B cell (primary cell): Measurements from ENCODE around the gene THEMIS2. TPM values are rescaled to one million over a fixed set of nuclear protein-coding genes. Genes with fewer than 3 reads are reported as not detected.

ENCODE experiments used
- ATAC-seq: fragments of 200-7000 bp; cut with Tn5 transposase; one replicate; pipeline ENCODE4 v1.10.0; 2021; ENCODE audit warnings: low read depth, mild to moderate bottlenecking, moderate number of reproducible peaks, moderate library complexity
- CTCF ChIA-PET: fragments of 350-600 bp; sonication (Branson Sonifier 250); formaldehyde crosslinking; loops from one replicate; lab custom pipeline; 2021; ENCODE audit warnings: antibody characterized with exemption, inconsistent platforms; lab: Charles Lee
- POLR2A ChIA-PET: fragments of 350-600 bp; sonication (Branson Sonifier 250); formaldehyde crosslinking; loops from one replicate; lab custom pipeline; 2021; ENCODE audit warnings: antibody characterized with exemption; lab: Charles Lee
- DNase-seq: peaks from one replicate; pipeline ENCODE4 v3.0.0; 2013
- H2AFZ ChIP-seq: 2 replicates; pipeline ENCODE4 v1.6.1; 2012; ENCODE audit warnings: mild to moderate bottlenecking, low read depth, low read length; ENCODE audit not compliant: insufficient read depth, poor library complexity, severe bottlenecking
- H3K27ac ChIP-seq, 2 donors: 1 replicate in 1 of 2; 2 replicates in 1 of 2; pipeline ENCODE4 v1.5.1; 2012 to 2013; ENCODE audit warnings: low read length in 2 of 2, mild to moderate bottlenecking in 2 of 2, moderate library complexity in 1 of 2
- H3K27me3 ChIP-seq, 4 experiments: fragments of 200-600 bp in 1 of 4; sonication (generic) in 1 of 4; replicated peaks in 1 of 4; 1 replicate in 2 of 4; 2 replicates in 2 of 4; pipeline versions ENCODE4 v1.6.1 to v1.7.0; 2013 to 2016; ENCODE audit warnings: low read length in 3 of 4, mild to moderate bottlenecking in 2 of 4, mixed read lengths in 1 of 4, moderate library complexity in 1 of 4; ENCODE audit not compliant: insufficient read depth in 4 of 4, control insufficient read depth in 3 of 4; ENCODE audit errors: control extremely low read depth in 1 of 4
- H3K36me3 ChIP-seq, 2 experiments: replicated peaks in 1 of 2; 1 replicate in 1 of 2; 2 replicates in 1 of 2; pipeline versions ENCODE4 v1.6.1 to v1.7.1; 2013; ENCODE audit warnings: low read length in 1 of 2; ENCODE audit not compliant: insufficient read depth in 2 of 2, control insufficient read depth in 1 of 2; ENCODE audit errors: control extremely low read depth in 1 of 2, extremely low read depth in 1 of 2
- H3K4me1 ChIP-seq, 2 donors: fragments of 200-600 bp in 1 of 2; sonication (generic) in 1 of 2; 1 replicate in 1 of 2; 2 replicates in 1 of 2; pipeline versions ENCODE4 v1.5.1 to v1.6.1; 2013 to 2017; ENCODE audit warnings: low read length in 2 of 2; ENCODE audit not compliant: control insufficient read depth in 2 of 2, insufficient read depth in 2 of 2
- H3K4me2 ChIP-seq: replicated peaks from 2 replicates; pipeline ENCODE3; 2012; ENCODE audit warnings: mild to moderate bottlenecking, low read depth, low read length; ENCODE audit not compliant: poor library complexity, severe bottlenecking
- H3K4me3 ChIP-seq, 5 experiments: fragments of 200-600 bp in 1 of 5; sonication (generic) in 1 of 5; 1 replicate in 3 of 5; 2 replicates in 2 of 5; pipeline versions ENCODE4 v1.5.1 to v1.7.0; 2011 to 2016; ENCODE audit warnings: low read length in 4 of 5, mild to moderate bottlenecking in 4 of 5, low read depth in 2 of 5, control low read depth in 1 of 5, moderate library complexity in 1 of 5; ENCODE audit not compliant: insufficient read depth in 1 of 5; ENCODE audit errors: control extremely low read depth in 1 of 5, extremely low read depth in 1 of 5
- H3K79me2 ChIP-seq: fragments of 200-600 bp; sonication (generic); one replicate; pipeline ENCODE4 v1.6.0; 2016; ENCODE audit warnings: low read length; ENCODE audit not compliant: control insufficient read depth, insufficient read depth
- H3K9ac ChIP-seq: fragments of 200-600 bp; sonication (generic); 2 replicates; pipeline ENCODE4 v1.6.1; 2017; ENCODE audit warnings: mild to moderate bottlenecking, low read length, moderate library complexity
- H3K9me3 ChIP-seq, 3 donors: one replicate each; pipeline versions ENCODE4 v1.6.1 to v1.7.1; 2013; ENCODE audit warnings: low read length in 2 of 3; ENCODE audit not compliant: control insufficient read depth in 2 of 3, insufficient read depth in 1 of 3; ENCODE audit errors: control extremely low read depth in 1 of 3
- H4K20me1 ChIP-seq: 2 replicates; pipeline ENCODE4 v1.6.0; 2012; ENCODE audit warnings: mild to moderate bottlenecking, low read length; ENCODE audit not compliant: insufficient read depth, control insufficient read depth, poor library complexity, severe bottlenecking
- H3K27ac Mint-ChIP-seq: one replicate; pipeline ENCODE4 v1.8.0; 2021; ENCODE audit warnings: mixed read lengths
- H3K27me3 Mint-ChIP-seq: one replicate; pipeline ENCODE4 v1.8.0; 2021; ENCODE audit warnings: mixed read lengths
- H3K4me1 Mint-ChIP-seq: one replicate; pipeline ENCODE4 v1.8.0; 2021; ENCODE audit warnings: mixed read lengths
- H3K4me3 Mint-ChIP-seq: one replicate; pipeline ENCODE4 v1.8.0; 2021; ENCODE audit warnings: mixed read lengths
- H3K9me3 Mint-ChIP-seq: one replicate; pipeline ENCODE4 v1.8.0; 2022; ENCODE audit warnings: mixed read lengths; ENCODE audit not compliant: insufficient read depth
- EZH2 ChIP-seq: IDR thresholded peaks from 2 replicates; pipeline ENCODE4 v1.6.1; 2012; ENCODE audit warnings: borderline replicate concordance, low read depth, mild to moderate bottlenecking, moderate library complexity, low read length; ENCODE audit not compliant: insufficient read depth, poor library complexity, severe bottlenecking
- WGBS: methylation state at CpG from one replicate; pipeline ENCODE4 v1.1.5; 2013; ENCODE audit warnings: missing lambda C conversion rate; ENCODE audit not compliant: insufficient coverage; 5-methylcytosine and 5-hydroxymethylcytosine counted together
- intact Hi-C: fragments of 100-400 bp; cut with micrococcal nuclease; formaldehyde crosslinking; loops from one replicate; pipeline ENCODE4 v1.10.0; 2022
- polyA plus RNA-seq: library from polyadenylated mRNA; depleted of rRNA; stranded (reverse); fragments of >200 nt; gene quantifications from 2 replicates; pipeline ENCODE4 v1.2.3, GENCODE V29; 2012
- total RNA-seq, 2 donors: library from RNA; stranded (reverse); fragments of 120-200 nt in 1 of 2; gene quantifications; 1 replicate in 1 of 2; 2 replicates in 1 of 2; pipeline versions ENCODE4 v1.2.3 to v1.2.4, GENCODE V29; 2013 to 2022
- TF ChIP-seq, protein P1 (sequence below): fragments of 200-600 bp; IDR thresholded peaks from one replicate; pipeline ENCODE4 v1.8.0; 2022; ENCODE audit warnings: antibody characterized with exemption, mild to moderate bottlenecking

THEMIS2 gene
- total and polyA plus RNA-seq, 2 donors (not counting 1 experiment from before 2014, with no cell fraction given), result 72.0 to 230 TPM

DNA sequence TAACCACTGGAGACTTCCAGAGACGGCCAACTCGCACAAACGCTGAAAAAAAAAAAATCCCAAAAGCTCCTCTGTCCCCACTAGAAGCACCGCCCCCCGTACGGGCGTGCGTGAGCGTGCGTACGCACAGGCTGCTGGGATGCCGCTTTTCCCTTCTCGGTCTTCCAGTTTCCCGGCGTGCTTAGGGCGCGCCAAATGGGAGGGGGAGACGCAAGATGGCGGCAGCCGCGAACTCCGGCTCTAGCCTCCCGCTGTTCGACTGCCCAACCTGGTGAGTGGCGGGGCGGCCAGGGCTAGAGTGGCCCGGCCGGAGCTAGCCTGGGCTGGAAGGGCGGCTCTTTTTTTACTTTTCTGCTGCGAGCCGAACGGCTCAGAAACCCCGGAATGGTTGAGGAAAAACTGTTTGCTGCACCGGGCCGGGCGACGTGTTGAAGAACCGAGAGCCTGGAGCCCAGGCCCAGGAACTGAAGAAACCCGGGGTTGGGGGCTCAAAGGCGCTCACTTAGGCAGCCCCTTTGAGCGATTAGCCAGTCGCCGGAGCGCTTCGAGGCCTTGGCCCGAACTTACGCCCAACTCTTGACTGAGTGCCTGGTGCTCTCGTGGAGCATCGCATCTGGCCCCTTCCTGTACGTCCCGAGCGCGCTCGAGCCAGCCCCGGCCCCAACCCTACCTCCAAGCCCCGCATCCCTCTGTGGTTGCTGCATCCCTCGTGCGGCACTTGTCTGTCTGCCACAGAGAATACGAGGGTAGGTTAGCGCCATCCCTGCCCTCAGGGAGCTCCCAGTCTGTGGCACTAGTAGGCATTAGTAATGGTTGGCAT lies 41.5 kb upstream of the THEMIS2 start, which contains the start of gene PPP1R8:
Gene PPP1R8 (plus strand): TSS at position 162 of the 820 bp plus-strand sequence. CDS start 54 bp downstream, at position 216.
- Histone ChIP-seq H3K9me3 (no peaks in the 10 kb centered on the region), H3K4me3 (peak within 1 kb of the TSS; percentile 74 to 98 (median 90)), H3K4me1 (peaks cover 12 to 17% of the 10 kb centered on the region in 2 donors), H3K79me2 (peaks cover 61% of the 10 kb centered on the region), H3K36me3 (peaks cover 0 to 25% of the 10 kb centered on the region in 2 experiments), H3K27me3 (no peaks in the 10 kb centered on the region), H4K20me1 (peaks cover under 1% of the 10 kb centered on the region), H2AFZ (peak within 1 kb of the TSS; percentile 100), H3K4me2 (peak within 1 kb of the TSS; percentile 95), H3K9ac (peak within 1 kb of the TSS; percentile 98), H3K27ac (peak within 1 kb of the TSS; percentile 55 to 88)
- intact Hi-C loops, result loop anchor here (1.0 to 10.0 kb wide), 4 partner anchors 58 to 404 kb away; partner anchors contain the start of genes ATP5IF1, DNAJC8, EYA3 and FAM76A
- peaks cover 23% of the 10 kb centered on the region for H3K4me1 Mint-ChIP-seq
- peak within 1 kb of the TSS; percentile 94 for H3K4me3 Mint-ChIP-seq
- peak within 1 kb of the TSS; percentile 93 for H3K27ac Mint-ChIP-seq
- no peaks in the 10 kb centered on the region for H3K27me3 Mint-ChIP-seq
- TF ChIP-seq, protein P1, sequence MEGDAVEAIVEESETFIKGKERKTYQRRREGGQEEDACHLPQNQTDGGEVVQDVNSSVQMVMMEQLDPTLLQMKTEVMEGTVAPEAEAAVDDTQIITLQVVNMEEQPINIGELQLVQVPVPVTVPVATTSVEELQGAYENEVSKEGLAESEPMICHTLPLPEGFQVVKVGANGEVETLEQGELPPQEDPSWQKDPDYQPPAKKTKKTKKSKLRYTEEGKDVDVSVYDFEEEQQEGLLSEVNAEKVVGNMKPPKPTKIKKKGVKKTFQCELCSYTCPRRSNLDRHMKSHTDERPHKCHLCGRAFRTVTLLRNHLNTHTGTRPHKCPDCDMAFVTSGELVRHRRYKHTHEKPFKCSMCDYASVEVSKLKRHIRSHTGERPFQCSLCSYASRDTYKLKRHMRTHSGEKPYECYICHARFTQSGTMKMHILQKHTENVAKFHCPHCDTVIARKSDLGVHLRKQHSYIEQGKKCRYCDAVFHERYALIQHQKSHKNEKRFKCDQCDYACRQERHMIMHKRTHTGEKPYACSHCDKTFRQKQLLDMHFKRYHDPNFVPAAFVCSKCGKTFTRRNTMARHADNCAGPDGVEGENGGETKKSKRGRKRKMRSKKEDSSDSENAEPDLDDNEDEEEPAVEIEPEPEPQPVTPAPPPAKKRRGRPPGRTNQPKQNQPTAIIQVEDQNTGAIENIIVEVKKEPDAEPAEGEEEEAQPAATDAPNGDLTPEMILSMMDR, result no peak
- TF ChIP-seq EZH2, result no peak
- ATAC-seq, result peak; percentile 99
- DNase-seq, result peak; percentile 92
- POLR2A ChIA-PET, result interaction anchor here (0.6 to 1.5 kb wide), 5 partner anchors 58 to 498 kb away, joined by 3 to 12 read pairs (median 3); partner anchors contain the start of genes FAM76A, MED18 and STX12
- WGBS, result under 1% methylated on average over 60 of the region's 60 CpGs
- no peaks in the 10 kb centered on the region for H3K9me3 Mint-ChIP-seq
- CTCF ChIA-PET, result interaction anchor here (0.7 to 1.8 kb wide), 7 partner anchors 9 to 930 kb away, joined by 3 to 6 read pairs (median 4); partner anchors contain the start of genes GPATCH3 and WDTC1
